ENCODE results near the gene CGB5. TPM values are rescaled to one million over a fixed set of nuclear protein-coding genes. Genes with fewer than 3 reads are reported as not detected.
"Not testable (repeated sequence)": the region's sequence is repeated elsewhere in the genome, so short reads cannot be mapped to it uniquely, and the experiment has no call there.

The CGB5 gene
- total RNA-seq, 1 experiment from 2014 or later, result not detected

- ATAC-seq, result peak; percentile 3
- Histone ChIP-seq H2AFZ (ENCODE audit: low read length) (peak within 1 kb of the TSS; percentile 46), H3K79me2 (ENCODE audit: low read length) (no peaks in the 10 kb centered on the region), H3K27ac (ENCODE audit: low read length) (no peak within 1 kb of the TSS), H3K9me2 (replicated peaks; ENCODE audit: low read length) (no peaks in the 10 kb centered on the region), H3F3A (ENCODE audit: low read length, unreplicated experiment) (no peaks in the 10 kb centered on the region), H4K20me1 (ENCODE audit: low read length) (no peaks in the 10 kb centered on the region), H3K4me3 (ENCODE audit: low read length) (peak within 1 kb of the TSS; percentile 60), H3K36me3 (ENCODE audit: low read depth, low read length) (no peaks in the 10 kb centered on the region), H3K4me1 (ENCODE audit: insufficient read depth, low read length) (peaks cover 10% of the 10 kb centered on the region; the same call in 1 of the 2 replicates), H3K27me3 (ENCODE audit: low read length) (no peaks in the 10 kb centered on the region), H3K9ac (ENCODE audit: low read length) (peak within 1 kb of the TSS; percentile 35), H3K9me3 (ENCODE audit: low read length) (no peaks in the 10 kb centered on the region), H3K4me2 (ENCODE audit: low read length) (peak within 1 kb of the TSS; percentile 77)
- TSS peak; percentile 28 for BruUV-seq (replicated peaks)
- CTCF ChIA-PET, result interaction anchor here (0.5 to 1.1 kb wide), 4 partner anchors 24 to 145 kb away, joined by 3 to 9 read pairs (median 4); partner anchors contain the start of genes GYS1 and RUVBL2
- DNase-seq, result no peak
- intact Hi-C loops (cut with micrococcal nuclease), result no loop called here
- TF ChIP-seq EZH2phosphoT487 (IDR thresholded peaks at IDR 0.05; ENCODE audit: borderline replicate concordance, low read length), result no peak
- no peak for TF ChIP-seq CTCF (conservative IDR thresholded peaks at IDR 0.05; ENCODE audit: low read depth, low read length)
- TF ChIP-seq EZH2 (IDR thresholded peaks at IDR 0.05; ENCODE audit: low read length, unreplicated experiment), result no peak
- POLR2A ChIA-PET (ENCODE audit: unreplicated experiment), result interaction anchor here (0.6 kb wide), 1 partner anchor 24 kb away, joined by 7 read pairs; no protein-coding TSS in a partner anchor
Measured at GRCh38 chr19:49017041-49017665, 26.5 kb upstream of the CGB5 start, which contains the start of gene LHB. Gene LHB (minus strand): TSS chr19:49017091. CDS start chr19:49017081, 10 bp downstream.

- H3K27ac ChIP-seq (ENCODE audit: low read length), result no peak overlapping the region
- CTCF ChIA-PET, result interaction anchor here (0.5 to 1.1 kb wide), 4 partner anchors 24 to 146 kb away, joined by 3 to 9 read pairs (median 4); partner anchors contain the start of genes GYS1 and RUVBL2
- no TSS peak for BruUV-seq (replicated peaks)
Measured at GRCh38 chr19:49017666-49018351, 25.8 kb upstream of the CGB5 start.

GRCh38 chr19:49018388-49019241 lies 25.0 kb upstream of the CGB5 start:
- Histone ChIP-seq H3K4me2 (ENCODE audit: low read length) (peak overlapping the region; percentile 77), H3K9ac (ENCODE audit: low read length) (peak overlapping the region; percentile 35), H3K4me3 (ENCODE audit: low read length) (peak overlapping the region; percentile 60), H2AFZ (ENCODE audit: low read length) (peak overlapping the region; percentile 46; the same call in 1 of the 2 replicates), H3K4me1 (ENCODE audit: insufficient read depth, low read length) (peaks cover 10% of the 10 kb centered on the region; the same call in 1 of the 2 replicates)
- H3K27ac ChIP-seq (ENCODE audit: low read length); H3K36me3 ChIP-seq (ENCODE audit: low read depth, low read length); H3K27me3 ChIP-seq (ENCODE audit: low read length); H3K9me3 ChIP-seq (ENCODE audit: low read length); H3K79me2 ChIP-seq (ENCODE audit: low read length); H3K9me2 ChIP-seq (replicated peaks; ENCODE audit: low read length); intact Hi-C loops (cut with micrococcal nuclease); H4K20me1 ChIP-seq (ENCODE audit: low read length); H3F3A ChIP-seq (ENCODE audit: low read length, unreplicated experiment): not testable (repeated sequence)
- peak; percentile 8 for DNase-seq
- CTCF ChIA-PET, result interaction anchor here (1.1 kb wide), 1 partner anchor 79 kb away, joined by 4 read pairs; no protein-coding TSS in a partner anchor
- POLR2A ChIA-PET (ENCODE audit: unreplicated experiment), result interaction anchor here (0.5 to 0.6 kb wide), 3 partner anchors 10 to 106 kb away, joined by 3 read pairs; no protein-coding TSS in a partner anchor
- ATAC-seq, result peak; percentile 29; the same call in 1 of the 2 replicates
- BruUV-seq (replicated peaks), result TSS peak; percentile 42

More at GRCh38 chr19:49017666-49018351, 25.8 kb upstream of the CGB5 start:
- Histone ChIP-seq H3K79me2 (ENCODE audit: low read length) (no peaks in the 10 kb centered on the region), H3K9ac (ENCODE audit: low read length) (peak overlapping the region; percentile 35), H3K9me3 (ENCODE audit: low read length) (no peaks in the 10 kb centered on the region), H4K20me1 (ENCODE audit: low read length) (no peaks in the 10 kb centered on the region), H2AFZ (ENCODE audit: low read length) (peak overlapping the region; percentile 46), H3K9me2 (replicated peaks; ENCODE audit: low read length) (no peaks in the 10 kb centered on the region), H3K27me3 (ENCODE audit: low read length) (no peaks in the 10 kb centered on the region), H3K4me3 (ENCODE audit: low read length) (peak overlapping the region; percentile 60), H3F3A (ENCODE audit: low read length, unreplicated experiment) (no peaks in the 10 kb centered on the region), H3K4me1 (ENCODE audit: insufficient read depth, low read length) (peaks cover 10% of the 10 kb centered on the region; the same call in 1 of the 2 replicates), H3K4me2 (ENCODE audit: low read length) (peak overlapping the region; percentile 77), H3K36me3 (ENCODE audit: low read depth, low read length) (no peaks in the 10 kb centered on the region)
- TF ChIP-seq EZH2 (IDR thresholded peaks at IDR 0.05; ENCODE audit: low read length, unreplicated experiment) (no peak), CTCF (conservative IDR thresholded peaks at IDR 0.05; ENCODE audit: low read depth, low read length) (0 out of 2 replicates have a peak, but pooled peaks have one; percentile 27)
- ATAC-seq (peak; percentile 74), DNase-seq (peak; percentile 59)
- intact Hi-C loops (cut with micrococcal nuclease), result no loop called here
- POLR2A ChIA-PET (ENCODE audit: unreplicated experiment), result interaction anchor here (0.5 to 0.6 kb wide), 3 partner anchors 25 to 107 kb away, joined by 3 to 7 read pairs (median 3); no protein-coding TSS in a partner anchor

Measured in PC-3 (cell line).